Epithelial cell of esophagus (primary cell): Measurements from ENCODE around the gene ZNF598.
A peak's percentile ranks its signal among the peaks of the same experiment; 100 is the strongest.

Source experiments
- DNase-seq: peaks from one replicate; pipeline ENCODE4 v3.0.0; 2010; ENCODE audit warnings: low read depth
- H3K4me3 ChIP-seq: 2 replicates; pipeline ENCODE4 v1.5.1; 2011; ENCODE audit warnings: mild to moderate bottlenecking, low read length, control low read depth
- TF ChIP-seq, protein P1 (sequence below): IDR thresholded peaks from 2 replicates; pipeline ENCODE4 v1.5.1; 2011; ENCODE audit warnings: low read depth, mild to moderate bottlenecking, low read length, control low read depth, inconsistent platforms; ENCODE audit not compliant: insufficient read depth; ENCODE audit errors: missing control alignments

The ZNF598 gene

DNA sequence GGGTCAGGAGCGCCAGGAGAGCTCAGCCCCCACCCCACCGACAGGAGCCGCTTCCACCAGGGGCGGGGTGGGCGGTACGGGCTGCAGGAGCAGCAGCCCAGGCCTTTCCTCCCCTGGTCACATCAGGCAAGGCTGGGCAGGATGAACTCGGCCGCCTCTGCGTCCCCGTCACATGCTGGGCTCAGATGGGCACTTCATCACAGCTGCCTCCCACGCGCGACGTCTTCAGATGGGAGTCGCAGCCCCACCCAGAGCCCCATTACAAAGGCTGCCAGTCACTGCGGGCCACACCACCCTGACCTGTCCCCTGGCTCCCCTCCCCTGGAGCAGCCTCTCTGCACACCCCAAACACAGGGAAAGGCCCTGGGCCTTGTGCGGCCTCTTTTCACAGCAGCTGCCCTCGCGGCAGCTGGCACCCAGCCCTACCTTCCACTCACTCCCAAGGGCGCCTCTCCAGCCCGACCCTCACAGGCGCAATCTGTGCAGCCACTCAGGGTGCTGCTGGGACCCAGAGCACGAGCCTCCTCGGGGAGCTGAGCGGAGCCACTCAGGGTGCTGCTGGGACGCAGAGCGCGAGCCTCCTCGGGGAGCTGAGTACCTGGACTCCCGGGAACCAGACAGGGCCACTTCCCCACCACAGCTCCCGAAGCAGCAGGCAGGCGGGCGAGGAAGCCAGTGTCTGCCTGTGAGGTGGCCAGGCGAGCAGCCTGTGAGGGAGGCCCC lies 4.7 kb downstream of the ZNF598 start:
- DNase-seq: no peak
- no peak overlapping the region for H3K4me3 ChIP-seq
- TF ChIP-seq, protein P1, sequence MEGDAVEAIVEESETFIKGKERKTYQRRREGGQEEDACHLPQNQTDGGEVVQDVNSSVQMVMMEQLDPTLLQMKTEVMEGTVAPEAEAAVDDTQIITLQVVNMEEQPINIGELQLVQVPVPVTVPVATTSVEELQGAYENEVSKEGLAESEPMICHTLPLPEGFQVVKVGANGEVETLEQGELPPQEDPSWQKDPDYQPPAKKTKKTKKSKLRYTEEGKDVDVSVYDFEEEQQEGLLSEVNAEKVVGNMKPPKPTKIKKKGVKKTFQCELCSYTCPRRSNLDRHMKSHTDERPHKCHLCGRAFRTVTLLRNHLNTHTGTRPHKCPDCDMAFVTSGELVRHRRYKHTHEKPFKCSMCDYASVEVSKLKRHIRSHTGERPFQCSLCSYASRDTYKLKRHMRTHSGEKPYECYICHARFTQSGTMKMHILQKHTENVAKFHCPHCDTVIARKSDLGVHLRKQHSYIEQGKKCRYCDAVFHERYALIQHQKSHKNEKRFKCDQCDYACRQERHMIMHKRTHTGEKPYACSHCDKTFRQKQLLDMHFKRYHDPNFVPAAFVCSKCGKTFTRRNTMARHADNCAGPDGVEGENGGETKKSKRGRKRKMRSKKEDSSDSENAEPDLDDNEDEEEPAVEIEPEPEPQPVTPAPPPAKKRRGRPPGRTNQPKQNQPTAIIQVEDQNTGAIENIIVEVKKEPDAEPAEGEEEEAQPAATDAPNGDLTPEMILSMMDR: no peak

DNA sequence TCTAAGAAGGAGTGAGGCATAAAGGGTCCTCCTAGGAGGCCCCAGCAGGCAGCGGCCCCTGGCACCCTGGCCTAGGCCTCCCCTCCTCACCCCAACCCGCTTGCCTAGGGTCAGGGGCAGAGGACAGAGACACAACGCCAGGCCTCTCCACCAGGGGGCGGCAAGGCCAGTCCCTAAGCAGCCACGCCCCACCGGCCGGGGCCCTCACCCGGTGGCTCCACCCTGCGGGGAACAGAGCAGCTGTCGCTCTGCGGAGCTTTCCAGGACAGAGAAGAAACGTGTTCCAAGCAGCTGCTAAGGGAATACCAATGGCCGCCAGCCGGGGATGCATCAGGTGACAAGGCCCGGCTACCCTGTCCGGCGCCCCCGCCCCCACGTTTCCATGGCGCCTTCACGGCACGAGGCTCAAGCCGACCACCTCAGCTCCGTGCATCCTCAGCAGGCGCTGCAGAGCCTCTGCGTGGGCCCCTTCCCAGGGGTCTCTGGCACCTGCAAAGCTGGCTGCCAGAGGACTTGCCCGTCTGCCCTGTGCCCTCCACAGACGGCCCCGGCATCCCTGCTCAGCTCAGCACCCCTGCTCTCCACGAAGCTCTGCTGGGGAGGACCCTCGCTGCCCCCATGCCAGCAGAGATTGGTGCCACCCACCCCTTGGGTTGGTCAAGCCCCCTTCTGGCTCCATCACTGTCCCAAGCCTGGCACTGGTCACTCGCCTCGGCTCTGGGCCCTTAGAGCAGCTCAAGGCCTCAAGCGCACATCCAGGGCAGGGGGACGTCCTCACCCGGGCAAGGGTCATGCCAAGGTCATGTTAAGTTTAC lies 5.6 kb downstream of the ZNF598 start:
- DNase-seq: peak; percentile 86
- TF ChIP-seq, protein P1: peak; percentile 88
- no peak overlapping the region for H3K4me3 ChIP-seq

DNA sequence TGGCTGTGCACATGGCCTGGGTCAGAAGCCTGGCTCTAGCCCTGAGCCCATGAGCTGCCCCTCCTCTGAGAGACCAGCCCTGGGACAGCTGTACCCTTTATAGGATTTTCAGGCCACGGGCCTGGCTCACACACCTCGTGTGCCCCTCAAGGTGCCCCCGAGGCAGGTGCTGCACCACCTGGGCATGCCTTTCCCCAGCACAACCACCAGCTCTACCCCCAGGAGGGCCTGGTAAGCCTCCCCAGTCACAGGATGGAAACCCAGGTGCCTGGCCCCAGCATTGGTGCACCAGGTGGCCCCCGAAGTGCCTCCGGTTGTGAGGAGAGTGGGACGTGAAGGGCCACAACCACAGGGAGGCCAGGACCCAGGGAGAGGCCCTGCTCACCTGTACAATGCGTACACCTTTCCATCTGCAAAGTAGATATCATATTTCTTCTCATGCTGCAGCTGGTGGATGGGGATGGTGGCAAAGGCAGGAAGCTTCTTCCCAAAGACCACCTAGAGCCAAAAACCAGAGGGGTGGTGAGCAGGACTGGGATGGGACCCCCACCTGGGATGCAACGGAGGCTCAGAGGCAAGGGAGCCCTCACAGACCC lies 6.3 kb downstream of the ZNF598 start:
- TF ChIP-seq, protein P1: no peak
- no peak overlapping the region for H3K4me3 ChIP-seq
- DNase-seq: no peak

DNA sequence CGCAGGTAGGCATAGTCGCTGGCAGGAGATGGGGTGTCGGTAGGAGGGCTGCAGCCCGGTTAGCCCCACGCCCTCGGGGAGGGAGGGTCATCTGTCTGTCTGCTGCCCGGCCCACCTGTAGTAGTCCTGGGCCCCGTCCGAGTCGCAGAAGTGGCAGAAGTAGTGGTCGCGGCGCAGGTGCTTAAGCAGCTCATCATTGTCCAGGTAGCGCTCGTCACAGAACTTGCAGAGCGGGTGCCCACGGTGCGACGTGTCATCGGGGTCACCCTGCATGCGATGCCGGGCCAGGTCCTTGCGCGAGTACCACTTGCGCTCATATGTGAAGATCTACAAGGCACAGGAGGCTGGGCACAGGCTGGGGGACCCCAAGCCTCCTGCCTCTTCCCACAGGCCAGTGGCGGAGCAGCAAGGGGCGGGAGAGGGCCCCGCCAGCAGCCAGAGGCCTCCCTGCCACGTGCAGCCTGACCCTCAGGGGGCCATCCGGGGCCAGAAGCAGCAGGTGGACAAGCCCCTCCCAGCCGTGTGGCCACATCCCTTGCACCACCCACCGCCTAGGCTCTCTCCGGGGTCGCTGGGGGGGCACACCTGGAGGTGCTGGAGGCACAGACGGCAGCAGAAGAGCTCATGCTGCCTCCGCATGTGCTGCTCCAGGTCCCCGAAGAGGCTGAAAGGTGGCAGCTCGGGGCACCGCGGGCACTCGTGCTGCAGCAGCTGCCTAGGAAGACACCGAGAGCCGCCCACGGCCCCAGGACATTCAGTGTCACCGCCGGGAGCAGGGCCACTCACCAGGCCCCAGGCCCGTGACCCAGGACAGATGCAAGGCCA lies 7.0 kb downstream of the ZNF598 start:
- no peak for DNase-seq
- H3K4me3 ChIP-seq: no peak overlapping the region
- TF ChIP-seq, protein P1: no peak

DNA sequence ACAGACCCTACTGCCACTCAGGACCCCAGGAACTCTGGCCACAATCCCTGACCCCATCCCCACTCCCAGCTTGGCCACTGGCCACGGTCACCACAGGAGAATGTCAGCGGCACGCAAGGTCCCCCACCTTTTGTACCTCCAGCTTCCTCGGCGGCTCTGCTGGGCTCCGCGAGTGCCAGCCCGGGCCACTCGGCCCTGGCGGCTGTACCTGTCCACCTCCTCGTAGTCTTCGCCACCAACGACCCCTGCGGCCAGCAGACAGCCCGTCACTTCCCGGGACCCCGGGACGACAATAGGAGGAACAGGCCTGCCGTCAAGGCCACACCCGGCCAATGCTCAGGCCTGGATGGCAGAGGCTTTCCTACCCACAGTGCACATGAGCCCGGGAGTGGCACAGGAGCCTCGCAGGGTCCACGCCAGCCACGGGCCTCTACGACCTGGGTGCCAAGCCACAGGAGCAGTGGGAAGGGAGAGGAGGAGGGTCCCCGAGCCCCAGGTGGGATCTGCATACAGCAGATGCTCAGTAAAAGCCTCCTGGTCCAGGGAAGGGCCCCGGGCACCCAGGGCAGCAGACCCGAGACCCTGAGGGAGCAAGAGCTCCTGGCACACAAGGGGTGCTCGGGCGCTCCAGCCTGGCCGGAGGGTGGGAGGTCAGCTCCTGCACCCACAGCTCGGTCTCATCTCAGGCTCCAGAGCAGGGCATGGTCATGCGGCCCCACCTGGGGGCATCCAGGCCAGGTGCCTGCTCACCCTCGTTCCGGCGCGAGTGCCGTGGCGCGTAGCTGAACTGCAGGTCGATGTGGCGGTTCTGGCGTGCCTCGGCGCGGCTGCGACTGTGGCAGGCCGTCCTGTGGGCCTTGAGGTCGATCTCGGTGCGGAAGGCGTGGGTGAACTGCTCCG lies 7.9 kb downstream of the ZNF598 start:
- H3K4me3 ChIP-seq: no peak overlapping the region
- DNase-seq: no peak
- TF ChIP-seq, protein P1: no peak

DNA sequence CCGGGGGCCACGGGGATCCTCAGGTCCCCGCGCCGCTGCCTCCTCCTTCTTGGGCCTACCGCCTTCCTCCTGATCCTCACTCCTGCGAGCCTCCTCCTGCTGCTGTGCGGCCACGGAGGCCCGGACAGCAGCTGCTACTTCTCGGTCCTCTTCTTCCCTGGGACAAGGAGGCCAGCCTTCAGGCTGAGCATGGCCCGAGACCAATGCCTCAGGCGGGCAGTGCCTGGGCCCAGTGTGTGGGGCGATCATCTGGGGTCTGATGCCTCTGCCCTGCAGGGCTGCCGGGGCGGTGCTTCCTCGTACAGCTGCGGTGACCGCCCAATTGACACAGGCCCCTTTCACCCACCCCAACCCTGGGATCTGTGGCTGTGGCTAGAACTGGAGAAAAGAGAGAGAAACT lies 8.6 kb downstream of the ZNF598 start:
- TF ChIP-seq, protein P1: no peak
- no peak for DNase-seq
- H3K4me3 ChIP-seq: no peak overlapping the region
